Activated CD8-positive, alpha-beta memory T cell treated with anti-CD3 and anti-CD28 coated beads, Interleukin-2, amount 50 U/mL, for 1 hour (primary cell): ENCODE results near the gene GNG4.
"Not testable (repeated sequence)": the region's sequence is repeated elsewhere in the genome, so short reads cannot be mapped to it uniquely, and the experiment has no call there.

ENCODE experiments used
- DNase-seq: peaks from one replicate; pipeline ENCODE4 v3.0.0-alpha.2; 2020; ENCODE audit errors: extremely low read depth

Gene GNG4

DNA sequence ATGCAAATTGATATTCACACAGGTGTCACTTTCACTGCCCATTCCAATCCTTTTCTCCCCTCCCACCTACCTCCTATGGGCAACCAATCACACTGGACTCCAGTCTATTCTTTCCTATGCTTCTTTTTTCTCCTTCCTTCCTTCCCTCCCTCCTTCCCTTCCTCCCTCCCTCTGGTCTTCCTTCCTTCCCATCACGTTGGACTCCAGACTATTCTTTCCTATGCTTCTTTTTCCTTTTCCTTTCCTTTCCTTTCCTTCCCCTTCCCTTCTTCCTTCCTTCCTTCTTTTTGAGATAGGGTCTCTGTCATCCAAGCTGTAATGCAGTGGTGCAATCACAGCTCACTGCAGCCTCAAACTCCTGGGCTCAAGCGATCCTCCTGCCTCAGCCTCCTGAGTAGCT, 64.6 kb downstream of the GNG4 start:
- no peak for DNase-seq

DNA sequence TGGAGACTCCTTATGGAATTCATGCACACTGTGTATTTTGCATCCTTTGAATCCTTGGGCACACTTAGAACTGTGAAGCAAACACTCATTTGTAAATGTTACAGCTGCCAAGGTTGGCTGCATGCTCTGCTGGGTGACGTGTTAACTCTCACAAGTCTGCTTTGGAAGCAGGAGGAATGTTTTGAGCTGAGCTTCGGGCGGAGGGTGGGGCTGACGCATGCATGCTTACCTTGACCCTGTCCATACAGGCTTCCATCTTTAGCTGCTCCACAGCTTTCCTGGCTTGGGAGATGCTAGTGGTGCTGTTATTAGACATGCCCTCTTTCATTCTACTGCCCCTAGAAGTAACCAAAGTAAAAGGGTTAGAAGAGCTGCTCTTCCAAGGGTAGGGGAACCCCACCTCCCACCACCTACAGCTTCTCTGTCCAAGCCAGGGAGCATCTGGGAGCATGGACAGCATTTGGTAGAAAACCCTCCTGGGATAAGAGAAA, 66.0 kb downstream of the GNG4 start:
- no peak for DNase-seq

GRCh38 chr1:235582130-235582529, 67.5 kb downstream of the GNG4 start:
- DNase-seq: no peak

DNA sequence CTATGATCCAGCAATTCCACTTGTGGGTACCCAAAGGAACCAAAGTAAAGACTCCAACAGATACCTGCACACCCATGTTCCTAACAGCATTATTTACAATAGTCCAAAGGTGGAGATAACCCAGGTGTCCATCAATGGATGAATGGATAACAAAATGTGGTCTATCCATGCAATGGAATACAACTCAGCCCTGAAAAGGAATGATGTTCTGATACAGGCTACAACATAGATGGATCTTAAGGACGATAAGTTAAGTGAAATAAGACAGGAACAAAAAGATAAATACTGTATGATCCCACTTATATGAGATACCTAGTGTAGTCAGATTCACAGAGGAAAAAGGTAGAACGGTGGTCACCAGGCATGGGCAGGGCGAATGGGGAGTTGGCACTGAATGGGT, 69.7 kb downstream of the GNG4 start:
- no peak for DNase-seq

DNA sequence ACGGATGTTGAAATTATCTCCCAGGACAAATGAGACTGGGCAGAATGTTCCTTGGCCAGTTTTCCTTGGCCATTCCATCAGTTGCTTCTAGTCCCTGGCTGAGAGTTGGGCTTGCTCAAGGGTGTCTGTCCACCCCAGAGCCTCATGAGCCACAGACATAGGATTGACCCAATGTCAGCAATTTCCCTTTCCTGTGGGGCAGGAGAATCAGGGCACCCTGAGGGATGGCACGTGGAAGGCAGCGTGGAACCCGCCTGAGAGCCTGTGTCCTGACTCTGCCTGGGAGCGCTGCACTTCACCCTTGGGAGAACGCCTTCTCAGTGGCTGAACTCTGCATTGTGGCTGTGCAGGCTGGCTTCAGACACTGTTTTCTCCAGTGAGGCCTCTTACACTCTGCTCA, 74.0 kb downstream of the GNG4 start:
- no peak for DNase-seq

GRCh38 chr1:235573880-235574279, 75.7 kb downstream of the GNG4 start:
- no peak for DNase-seq

GRCh38 chr1:235572971-235573370, 76.6 kb downstream of the GNG4 start:
- DNase-seq: not testable (repeated sequence)

DNA sequence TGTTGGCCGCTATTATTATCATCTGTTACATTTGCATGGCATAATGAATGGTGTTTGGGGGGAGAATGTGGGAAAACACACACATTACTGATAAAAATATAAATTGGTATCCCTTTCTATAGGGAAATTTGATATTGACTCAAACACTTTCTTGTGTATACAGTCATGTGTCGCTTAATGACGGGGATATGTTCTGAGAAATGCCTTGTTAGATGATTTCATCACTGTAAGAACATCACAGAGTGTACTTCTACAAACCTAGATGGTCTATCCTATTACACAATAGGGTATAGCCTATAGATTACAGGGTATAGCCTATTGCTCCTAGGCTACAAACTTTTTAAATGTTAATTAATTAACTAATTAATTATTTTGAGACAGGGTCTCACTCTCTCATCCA, 78.1 kb downstream of the GNG4 start:
- no peak for DNase-seq

DNA sequence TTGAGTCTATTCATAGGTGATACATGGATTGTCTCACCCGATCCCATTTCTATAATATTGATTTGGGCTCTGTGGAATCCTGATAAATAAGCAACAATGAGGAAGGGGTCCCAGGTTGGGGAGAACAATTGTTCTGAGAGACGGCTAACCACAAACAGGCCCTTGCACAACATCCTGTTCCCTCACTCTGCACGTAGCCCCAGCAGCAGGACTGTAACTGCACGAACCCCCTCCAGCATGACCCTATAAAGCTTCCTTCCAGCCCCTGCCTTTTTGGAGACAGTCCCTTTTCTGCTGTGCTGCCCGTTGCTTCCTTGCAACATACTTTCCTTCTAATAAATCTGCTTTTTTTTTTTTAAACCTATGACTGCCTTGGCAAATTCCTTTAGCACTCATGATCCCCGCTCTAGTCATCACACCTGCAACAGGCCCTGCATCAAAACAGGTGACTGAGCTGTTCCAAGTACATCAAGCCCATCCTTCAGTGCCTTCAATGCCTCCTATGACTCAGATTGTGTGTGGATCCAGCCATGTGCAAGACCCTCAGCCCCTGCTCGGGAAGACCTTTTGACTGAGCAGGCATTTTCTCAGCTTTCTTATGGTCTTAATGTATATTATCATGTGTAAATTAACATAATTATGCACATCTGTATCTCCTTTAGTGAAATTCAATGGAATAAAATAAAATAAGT, 81.6 kb downstream of the GNG4 start:
- DNase-seq: no peak

DNA sequence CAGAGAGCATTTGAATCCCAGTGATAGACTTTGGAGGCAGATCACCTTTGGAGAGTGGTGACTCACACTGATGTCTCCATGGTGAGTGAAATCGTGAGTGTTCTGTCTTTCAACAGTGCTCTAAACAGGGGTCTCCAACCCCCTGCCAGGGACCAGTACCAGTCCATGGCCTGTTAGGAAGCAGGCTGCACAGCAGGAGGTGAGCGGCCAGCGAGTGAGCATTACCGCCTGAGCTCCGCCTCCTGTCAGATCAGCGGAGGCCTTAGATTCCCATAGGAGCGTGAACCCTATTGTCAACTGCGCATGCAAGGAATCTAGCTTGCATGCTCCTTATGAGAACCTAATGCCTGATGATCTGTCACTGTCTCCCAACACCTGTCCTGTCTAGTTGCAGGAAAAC, 83.5 kb downstream of the GNG4 start:
- DNase-seq: no peak

DNA sequence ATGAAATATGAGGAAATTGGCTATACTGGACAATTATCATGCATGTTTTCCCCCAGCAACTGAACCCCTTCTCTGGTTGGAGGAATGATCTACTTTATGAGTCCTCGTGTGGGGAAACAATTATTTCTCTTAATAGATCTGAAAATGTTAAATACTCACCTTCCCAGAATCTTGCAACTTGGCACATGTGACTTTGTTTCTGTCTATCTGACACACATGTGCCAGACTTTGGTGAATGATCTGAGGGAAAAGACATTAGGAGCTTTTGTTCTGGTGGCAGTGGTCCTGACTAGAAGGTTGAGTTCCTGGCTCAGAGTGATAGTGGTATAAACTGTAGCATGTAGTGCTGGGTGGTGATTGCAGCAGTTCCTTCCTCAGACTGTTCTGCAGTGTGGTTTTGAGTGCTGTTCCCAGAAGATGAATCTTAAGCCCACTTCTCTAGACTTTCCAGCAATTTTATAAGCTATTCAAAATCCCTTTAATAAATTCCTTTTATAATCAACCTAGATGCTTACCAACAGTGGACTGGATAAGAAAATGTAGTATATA, 86.0 kb downstream of the GNG4 start:
- no peak for DNase-seq

DNA sequence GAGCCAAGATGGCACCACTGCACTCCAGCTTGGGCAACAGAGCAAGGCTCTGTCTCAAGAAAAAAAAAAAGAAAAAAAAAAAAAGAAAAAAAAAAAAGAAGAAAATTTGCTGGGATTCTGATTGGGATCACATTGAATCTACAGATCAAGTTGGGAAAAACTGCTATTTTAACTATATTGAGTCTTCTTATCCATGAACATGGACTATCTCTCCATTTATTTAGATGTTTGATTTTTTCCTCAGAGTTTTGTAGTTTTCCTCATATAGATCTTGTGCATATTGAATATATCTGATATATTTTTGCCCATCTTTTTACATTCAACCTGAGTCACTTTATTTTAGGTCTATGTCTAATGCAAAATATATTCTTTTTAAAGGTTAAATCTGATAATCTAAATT, 87.0 kb downstream of the GNG4 start:
- DNase-seq: no peak

GRCh38 chr1:235558621-235559169, 90.9 kb downstream of the GNG4 start:
- DNase-seq: no peak

DNA sequence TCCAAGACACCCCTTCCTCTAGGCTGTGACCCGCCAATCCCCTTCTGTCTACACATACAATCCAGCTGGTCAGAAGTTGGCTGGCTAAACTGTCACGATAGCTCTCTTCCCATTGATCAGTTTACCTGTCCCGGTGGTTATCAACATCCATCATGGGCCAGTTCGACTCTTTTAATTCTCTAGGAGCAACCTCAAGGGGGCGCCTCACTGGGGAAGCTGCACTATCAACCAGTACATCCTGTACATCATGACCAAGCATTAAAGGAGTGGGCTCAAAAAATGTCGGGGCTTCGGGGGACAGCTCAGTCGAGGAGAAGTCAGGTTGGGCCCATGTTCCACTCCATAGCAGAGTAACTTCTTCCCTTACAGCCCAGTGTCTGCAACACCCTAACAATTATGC, 92.1 kb downstream of the GNG4 start:
- no peak for DNase-seq

- DNase-seq: no peak
Measured at GRCh38 chr1:235556807-235557206, 92.8 kb downstream of the GNG4 start.

- DNase-seq: no peak
Measured at GRCh38 chr1:235553112-235553551, 96.5 kb downstream of the GNG4 start.

DNA sequence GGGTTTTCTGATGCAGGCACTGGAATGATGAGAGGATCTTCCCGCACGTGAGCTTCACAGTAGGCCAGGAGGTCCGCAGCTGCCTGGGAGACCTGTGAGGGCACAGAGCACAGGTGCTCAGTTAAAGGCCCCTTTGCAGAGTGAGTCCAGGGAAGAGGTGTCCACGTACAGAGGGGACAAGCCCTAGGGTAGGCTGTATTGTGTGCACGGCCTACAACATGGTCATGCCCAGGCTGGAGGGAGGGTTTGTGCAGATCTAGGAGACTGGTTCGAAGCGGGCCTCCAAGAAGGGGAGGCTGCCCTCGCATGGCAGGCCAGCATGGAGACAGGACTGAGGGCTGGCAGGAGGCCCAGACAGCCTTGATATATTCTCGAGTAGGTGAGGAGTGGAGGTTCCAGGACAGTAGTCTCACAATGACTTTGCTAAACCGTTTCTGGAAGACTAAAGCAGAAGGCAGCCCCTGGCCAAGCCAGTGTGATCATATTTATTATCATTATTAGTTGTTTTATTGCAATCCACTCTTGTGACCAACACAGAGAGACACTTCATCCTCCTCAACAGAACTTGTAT, 97.4 kb downstream of the GNG4 start:
- DNase-seq: no peak

- no peak for DNase-seq
Measured at GRCh38 chr1:235549351-235550139, 100.0 kb downstream of the GNG4 start.

DNA sequence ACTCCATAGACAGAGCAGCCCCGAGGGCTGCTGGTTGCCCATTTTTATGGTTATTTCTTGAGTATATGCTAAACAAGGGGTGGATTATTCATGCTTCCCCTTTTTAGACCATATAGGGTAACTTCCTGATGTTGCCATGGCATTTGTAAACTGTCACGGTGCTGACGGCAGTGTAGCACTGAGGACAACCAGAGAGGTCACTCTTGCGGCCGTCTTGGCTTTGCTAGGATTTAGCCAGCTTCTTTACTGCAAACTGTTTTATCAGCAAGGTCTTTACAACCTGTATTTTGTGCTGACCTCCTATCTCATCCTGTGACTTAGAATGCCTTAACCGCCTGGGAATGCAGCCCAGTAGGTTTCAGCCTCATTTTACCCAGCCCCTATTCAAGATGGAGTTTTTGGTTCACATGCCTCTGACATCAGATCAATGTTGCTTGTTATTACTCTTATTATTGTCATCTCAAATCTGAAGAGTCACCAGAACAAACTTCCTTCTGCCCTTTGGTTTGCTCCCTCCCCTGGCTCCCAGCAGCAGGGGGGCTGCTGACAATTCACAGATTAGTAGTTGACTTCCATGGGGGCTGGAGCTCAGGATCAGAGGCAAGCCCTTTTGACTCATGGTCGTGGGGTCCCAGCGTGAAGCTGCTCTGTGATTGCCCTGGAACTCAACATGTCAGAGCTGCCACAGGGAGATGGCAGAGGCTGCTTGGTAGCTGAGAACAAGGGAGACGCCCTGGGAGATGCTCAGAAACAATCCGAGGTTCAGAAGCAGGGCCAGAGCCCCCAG, 103.0 kb downstream of the GNG4 start:
- DNase-seq: not testable (repeated sequence)

GRCh38 chr1:235545292-235545930, 104.2 kb downstream of the GNG4 start:
- no peak for DNase-seq

GRCh38 chr1:235542845-235543244, 106.7 kb downstream of the GNG4 start:
- DNase-seq: not testable (repeated sequence)
